GM21360 (cell line): ENCODE data around the gene GOLIM4.

Experiments used
- ATAC-seq: cut with Tn5 transposase; IDR thresholded peaks from one replicate; pipeline ENCODE4 v1.9.1; 2021; ENCODE audit warnings: mild to moderate bottlenecking, moderate library complexity; ENCODE audit not compliant: unreplicated experiment

Gene GOLIM4

DNA sequence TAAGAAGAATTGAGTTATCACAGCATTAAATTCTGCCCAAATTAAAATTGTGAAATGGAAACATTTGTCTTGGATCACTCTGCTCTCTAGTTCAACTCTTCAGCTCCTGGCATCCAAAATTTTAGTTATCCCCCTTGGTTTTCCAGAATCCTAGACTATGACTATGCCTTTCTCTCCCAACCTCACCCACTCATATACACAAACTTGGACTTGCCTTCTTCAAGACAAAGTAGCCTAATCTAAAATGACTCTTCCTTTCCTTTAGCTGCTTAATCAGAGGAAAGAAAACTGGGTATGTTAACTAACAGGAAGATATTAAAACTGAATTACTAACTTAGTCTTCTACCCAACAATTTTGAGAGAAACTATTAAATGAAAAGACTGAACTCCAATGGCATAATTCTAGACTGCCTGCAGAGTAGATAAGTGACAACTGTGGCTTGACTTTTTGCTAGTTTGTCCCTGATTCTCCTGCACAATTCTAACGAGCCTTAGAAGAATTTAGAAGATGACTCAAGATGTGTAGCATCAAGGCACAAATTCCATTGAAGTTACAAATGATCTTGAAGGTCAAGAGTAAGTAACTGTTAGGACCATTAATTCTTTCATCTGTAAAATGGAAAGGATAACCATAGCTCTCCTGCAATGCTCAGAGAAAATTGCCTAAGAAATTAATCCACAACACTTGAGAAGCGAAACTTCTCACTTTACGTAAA lies 5.2 kb upstream of the GOLIM4 start:
- no peak for ATAC-seq

DNA sequence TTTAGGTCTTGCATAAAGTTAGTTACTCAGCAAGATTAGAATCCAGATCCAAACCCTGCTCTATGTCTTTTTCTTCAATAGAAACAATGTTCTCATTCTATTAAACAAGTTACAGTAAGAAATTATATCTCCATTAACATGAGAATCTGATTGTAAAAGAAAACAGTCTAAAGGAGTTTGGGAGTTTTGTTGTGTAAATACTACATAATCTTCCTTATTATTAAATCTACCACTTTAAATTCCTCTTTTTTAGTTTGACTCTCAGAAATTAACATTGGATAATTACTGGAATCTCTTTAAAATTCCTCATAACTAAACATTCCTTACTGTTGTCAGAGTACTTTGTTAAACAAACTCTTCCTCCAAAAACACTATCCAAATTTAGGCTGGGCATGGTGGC lies 1.7 kb upstream of the GOLIM4 start:
- no peak for ATAC-seq

DNA sequence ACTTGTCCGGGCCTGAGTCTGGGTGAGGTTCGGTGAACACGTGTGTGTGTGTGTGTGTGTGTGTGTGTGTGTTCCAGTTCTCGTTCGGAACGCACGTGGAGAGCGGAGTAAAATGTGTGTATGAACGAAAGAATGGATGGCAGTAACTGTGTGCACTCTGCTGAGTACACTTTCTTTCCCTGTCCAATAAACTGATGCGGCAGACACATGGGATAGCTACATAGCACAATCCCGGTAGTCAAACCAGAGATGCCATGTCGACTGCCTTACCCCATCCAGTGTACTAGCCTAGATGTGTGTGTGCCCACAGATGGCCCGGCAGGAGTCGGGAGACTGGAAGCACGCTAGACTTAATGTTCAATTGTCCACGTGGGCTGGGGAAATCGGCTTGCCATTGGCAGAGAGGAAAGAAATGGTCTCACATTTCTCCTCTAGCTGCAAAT lies 507 bp upstream of the GOLIM4 start:
- peak; percentile 7 for ATAC-seq

DNA sequence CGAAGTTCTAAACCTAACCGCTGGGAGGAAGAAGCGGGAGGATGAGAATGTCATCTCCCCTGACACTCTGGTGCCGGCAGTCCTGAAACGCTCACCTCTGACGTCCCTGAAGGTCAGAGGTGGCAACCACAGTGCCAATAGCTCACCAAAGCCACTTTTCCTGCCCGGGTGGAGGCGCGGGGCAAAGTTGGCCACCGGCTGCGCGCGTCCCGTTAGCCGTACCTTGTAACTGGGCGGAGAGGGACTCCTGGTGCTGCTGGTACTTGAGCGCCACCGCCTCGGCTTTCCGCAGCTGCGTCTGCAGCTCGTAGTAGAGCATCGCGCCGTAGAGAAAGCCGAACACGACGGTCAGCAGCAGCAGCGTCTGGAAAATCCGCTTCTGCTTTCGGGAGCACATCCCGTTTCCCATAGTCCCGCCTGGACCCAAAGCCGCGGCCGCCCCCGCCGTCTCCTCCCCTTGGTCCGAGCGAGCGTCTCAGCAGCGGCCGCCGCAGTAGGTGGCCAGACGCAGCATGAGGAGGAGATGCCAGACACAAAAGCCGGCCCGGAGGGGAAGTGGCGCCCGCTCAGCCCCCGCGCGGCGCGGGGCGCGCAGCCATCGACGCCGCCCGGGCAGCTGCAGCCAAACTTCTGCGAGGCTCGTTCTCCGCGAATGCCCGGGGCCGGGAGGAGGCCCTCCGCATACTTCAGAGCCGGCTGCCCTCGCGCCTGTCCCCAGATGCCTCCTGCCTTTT lies 680 bp downstream of the GOLIM4 start:
- peak; percentile 42 for ATAC-seq

DNA sequence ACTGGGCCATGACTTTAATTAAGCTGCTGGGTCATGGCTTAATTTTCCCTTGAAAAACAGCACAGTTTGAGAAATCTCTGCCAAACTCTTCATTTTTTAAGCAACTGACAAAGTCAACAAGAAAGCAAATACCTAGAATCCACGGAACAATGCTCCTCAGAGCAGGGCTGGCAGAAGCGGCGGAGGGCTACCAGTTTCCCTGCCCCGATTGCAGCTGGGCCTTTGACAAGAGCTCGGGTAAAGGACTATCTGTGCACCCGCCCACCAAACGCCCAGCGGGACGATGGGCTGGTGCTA lies 1.2 kb downstream of the GOLIM4 start:
- ATAC-seq: no peak

DNA sequence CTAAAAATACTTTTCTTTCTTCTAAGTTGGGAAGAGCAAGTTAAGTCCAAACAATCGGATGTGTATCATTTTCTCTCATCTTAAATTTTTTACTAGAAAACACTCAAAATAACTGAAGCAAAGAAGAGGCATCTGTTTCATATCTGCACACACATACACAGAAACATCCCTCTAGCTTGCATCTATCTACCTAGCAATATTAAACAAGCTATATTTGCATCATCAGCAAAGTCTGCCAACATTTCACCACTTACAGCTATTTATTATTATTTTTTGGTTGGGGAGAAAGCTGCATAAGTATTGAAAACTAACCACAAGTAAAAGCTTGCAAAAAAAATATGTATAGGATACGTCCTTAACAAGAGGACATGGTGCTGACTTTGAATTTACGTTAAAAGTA lies 1.9 kb downstream of the GOLIM4 start:
- ATAC-seq: no peak

DNA sequence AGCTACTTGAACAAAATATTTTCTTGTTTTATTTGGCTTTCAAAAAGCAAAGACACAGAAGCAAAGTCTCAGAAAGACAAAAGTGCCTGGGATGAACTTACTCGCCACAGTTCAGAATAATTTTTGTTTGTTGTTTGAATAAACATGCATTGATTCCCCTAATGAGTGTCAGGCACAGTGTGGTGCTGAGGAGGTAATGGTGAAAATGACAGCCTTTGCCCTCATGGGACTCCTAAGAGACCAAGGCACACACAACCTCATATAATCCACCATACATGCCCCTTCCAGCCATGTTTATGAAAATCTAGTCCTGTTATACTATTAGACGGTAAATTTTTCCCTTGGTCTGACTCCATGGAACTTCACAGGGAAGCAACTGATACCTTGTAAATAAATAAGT lies 2.5 kb downstream of the GOLIM4 start:
- no peak for ATAC-seq

DNA sequence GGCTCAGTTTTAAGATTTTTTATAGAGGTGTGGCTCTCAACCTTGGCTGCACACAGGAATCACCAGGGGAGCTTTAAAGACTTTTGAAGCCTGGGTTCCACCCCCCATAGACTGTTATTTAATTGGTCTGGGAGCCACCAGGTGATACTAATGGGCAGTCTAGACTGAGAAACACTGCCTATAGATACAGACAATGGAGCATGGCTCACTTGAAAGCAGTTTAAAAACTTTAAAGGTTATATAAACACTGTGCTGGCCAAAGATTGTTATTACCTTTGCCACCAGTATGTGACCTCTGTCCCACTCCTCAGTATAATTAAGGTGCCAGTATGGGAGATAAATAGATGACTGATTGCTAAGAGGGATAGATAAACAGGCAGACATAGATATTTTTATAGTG lies 3.8 kb downstream of the GOLIM4 start:
- ATAC-seq: no peak

DNA sequence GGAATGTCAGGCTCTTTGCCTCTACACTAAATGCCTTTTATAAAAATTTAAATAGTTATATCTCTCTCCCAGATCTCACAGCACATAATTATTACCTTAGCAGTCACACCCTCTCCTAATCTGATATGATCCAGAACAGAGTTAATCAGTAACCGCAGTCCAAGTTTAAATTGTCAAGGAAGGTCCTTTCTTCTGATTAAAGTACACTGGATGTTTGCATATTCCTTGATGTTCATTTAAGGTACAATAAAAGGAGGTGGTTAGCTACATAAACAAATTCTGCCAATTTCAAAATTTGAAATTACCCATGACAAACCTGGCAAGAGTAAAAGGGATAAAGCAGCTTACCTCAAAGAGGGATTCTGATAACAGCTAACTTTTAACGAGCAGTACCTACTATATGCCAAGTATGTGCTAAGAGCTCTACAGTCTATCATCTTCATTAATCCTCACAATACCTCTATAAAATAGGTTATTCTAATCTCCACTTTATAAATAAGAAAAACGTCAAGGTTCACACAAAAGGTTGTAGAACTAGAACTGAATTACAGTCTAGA lies 4.3 kb downstream of the GOLIM4 start:
- no peak for ATAC-seq

DNA sequence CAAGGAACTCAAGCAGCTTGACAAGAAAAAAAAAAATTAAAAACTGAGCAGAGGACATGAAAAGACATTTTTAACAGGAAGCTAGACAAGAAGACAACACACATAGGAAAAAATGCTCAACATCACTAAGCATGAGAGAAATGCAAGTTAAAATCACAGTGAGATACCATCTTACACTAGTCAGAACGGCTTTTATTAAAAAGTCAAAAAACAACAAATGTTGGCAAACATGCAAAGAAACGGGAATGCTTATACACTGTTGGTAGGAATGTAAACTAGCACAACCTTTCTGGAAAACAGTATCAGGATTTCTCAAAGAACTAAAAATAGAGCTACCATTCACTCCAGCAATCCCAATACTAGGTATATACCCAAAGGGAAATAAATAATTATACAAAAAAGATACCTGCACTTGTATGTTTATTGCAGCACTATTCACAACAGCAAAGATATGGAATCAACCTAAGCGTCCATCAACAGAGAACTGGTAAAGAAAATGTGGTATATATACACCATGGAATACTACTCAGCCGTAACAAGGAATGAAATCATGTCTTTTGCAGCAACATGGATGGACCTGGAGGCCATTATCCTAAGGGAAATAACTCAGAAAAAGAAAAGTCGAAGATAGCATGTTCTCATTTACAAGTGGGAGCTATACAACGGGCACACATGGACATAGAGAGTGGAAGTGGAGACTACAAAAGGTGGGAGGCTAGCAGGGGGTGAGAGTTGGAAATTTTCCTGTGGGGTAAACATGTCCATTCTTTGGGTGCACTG lies 5.2 kb downstream of the GOLIM4 start:
- ATAC-seq: no peak

DNA sequence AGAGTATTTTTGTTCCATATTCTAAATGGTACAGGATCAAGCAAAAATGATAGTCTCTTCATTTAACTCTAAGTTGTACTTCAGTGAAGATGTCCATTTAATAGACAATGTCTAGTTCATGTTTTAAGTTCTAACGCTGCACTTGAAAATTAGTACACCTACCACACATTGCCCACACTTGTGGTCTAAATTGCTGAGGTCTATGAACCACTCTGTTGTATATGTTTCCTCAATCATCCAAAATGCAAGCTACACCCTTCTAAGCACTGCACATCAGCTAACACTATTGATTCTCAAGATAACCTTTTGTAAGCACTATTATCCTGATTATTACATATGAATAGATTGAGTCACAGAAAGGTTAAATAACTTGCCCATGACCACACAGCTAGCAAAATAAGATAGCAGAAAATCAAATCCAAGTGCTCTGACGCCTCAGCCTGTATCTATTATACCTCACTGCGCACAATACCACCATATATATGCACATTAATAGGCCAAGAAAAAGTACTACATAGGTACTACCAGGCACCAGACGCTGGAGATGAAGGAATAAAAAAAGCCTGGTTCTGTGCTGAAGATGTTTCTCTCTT lies 6.4 kb downstream of the GOLIM4 start:
- no peak for ATAC-seq

DNA sequence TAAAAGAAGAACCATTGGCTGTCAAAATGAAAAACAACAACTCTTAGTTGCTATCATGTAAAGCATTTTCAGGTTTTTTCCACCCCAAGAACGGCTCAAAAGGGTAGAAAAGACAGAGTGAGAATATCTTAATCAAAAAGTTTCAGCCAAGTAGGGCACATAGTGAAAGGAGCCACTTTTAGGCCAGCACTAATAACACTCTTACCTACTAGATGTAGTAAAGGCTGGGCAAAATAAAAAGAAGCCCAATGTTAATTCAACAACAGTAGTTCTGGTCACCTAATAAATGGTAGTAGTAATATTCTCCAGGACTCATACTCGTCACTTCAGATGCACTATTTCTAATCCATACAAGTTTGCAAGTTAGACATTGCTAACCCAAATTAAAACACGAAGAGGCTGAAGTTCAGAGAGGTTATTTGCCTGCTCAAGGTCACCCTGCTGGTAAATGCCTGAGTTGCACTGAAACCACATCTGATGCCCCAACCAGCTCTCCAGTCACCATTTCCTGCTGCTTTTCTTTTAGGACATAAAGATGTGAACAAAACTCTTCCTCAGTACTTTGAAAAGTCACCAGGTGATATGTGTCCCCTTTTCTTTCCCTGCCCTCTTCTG lies 7.5 kb downstream of the GOLIM4 start:
- peak; percentile 63 for ATAC-seq

DNA sequence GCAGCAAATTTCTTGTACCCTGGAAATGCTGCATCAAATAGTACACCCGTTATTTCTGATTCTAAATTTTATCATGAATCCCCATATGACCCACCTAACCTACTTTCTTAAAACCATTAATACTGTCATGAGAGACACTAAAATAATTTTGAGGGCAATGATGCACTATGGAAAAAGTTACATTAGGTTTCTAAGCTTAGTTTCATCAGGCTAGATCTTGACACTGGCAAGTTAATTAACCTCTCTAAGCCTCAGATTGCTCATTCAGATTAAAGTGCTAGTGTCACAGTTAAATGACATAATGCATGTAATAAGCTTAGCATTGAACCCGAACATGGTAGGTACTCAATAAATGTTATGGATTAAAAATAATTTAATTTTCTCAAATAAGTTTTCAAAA lies 8.2 kb downstream of the GOLIM4 start:
- no peak for ATAC-seq

DNA sequence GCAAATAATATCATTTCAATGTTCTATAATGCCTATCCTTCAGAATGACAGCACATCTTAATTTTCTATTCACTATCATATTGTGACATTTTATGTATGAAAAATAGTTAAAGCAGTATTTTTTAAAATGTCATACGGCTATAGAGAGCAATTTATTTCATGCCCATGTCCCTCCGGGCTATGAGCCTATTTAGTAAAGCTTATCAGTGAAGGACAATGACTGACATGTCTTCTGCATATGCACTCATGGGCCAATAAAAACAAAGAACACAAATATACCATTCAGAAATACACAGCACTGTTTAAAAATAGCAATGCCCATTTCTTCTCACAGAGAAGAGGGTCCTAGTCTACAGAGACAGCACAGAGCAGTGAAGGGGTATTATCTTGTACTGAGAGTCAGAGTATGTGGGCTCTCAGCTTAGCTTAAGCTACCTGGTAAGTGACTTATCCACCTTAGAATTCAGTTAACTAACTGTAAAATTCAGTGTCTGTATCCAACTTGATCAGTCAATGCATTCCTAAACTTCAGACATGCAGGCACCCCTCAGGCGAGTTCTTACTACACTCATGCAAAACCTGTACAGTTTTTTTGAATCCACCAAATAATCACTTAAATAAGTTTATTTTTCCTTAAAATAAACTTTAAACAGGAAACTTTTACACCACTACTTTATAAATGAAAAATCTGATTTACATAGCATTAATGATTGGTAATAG lies 9.0 kb downstream of the GOLIM4 start:
- ATAC-seq: no peak

DNA sequence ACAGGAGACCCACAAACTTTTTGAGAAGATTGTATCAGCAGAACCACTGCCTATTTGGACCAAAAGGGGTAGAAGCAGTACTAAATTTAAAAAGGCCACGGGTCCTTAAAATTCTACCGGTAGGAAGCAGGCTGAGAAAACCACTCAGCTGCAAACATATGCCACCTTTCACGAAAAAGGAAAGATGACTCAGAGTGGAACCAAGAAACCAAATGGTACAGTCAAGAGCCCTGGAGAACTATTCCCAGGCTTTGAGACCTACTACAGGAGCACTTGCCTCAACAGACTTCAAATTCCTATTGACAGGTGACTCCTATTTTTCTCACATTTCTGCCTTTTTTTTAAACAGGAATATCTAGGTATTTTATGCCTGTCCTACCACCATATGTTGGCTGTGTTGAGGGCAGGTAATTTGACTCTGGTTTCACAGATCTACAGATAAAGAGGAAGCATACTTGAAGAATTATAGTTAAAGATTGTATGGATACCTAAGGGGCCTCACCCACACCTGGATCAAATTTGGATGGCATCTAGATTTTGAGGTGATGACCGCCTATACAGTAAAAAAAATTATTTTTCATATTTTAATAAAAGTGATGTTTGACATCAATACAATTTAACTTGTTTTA lies 10.1 kb downstream of the GOLIM4 start:
- peak; percentile 52 for ATAC-seq

DNA sequence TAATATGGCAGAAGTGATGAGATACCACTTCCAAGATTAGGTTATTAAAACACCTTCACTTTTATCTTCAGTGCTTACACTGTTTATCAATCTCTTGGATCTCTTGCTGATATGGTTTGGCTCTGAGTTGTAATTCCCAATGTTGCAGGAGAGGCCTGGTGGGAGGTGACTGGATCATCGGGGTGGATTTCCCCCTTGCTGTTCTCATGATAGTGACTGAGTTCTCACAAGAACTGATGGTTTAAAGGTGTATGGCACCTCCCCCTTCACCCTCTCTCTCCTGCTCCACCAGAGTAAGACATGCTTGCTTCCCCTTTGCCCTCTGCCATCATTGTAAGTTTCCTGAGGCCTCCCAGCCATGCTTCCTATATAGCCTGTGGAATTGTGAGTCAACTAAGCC lies 11.8 kb downstream of the GOLIM4 start:
- no peak for ATAC-seq

DNA sequence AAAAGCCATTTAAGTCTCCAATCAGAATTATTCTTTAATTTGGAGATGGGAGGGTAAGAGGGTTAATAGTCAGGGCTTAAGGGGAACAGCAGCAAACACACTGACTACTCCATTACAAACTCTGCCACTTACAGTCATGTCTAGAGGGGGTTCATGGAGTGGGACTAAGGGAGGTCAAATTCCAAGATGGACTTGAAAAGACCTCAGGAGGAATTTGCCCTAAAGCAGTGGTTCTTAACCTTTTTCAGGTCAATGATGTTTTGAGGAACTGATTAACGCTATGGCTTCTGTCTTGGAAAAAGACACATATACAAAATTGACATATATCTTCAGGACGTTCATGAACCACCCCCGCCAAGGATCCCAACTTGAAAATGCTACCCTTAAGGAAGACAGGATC lies 13.9 kb downstream of the GOLIM4 start:
- no peak for ATAC-seq

DNA sequence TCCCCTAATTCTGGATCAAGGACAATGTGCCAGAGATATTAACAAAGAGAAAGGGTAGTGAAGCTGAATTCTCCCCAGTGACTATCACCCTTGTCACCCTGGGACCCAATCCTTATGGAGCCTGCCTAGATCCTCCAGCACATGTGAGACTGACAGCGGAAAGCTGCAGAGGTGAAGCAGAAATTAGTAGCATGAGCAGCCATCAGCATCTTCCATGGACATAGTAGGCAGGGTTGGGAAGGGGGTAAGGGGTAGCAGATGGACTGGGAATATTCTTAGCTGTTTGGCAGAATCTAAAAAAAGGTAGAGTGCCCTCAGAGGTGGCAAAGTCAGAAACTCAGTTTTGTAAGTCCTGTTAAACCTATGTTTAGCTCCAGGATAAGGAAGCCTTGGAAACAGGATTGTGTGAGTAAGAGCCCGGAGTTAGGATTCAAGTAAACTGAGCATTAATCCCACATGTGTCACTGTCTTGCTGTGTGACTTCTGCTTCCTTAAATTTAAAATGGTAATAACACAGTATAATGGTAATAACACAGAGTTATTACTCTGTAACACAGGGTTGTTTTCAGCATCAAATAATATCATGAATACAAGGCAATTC lies 14.5 kb downstream of the GOLIM4 start:
- ATAC-seq: no peak

DNA sequence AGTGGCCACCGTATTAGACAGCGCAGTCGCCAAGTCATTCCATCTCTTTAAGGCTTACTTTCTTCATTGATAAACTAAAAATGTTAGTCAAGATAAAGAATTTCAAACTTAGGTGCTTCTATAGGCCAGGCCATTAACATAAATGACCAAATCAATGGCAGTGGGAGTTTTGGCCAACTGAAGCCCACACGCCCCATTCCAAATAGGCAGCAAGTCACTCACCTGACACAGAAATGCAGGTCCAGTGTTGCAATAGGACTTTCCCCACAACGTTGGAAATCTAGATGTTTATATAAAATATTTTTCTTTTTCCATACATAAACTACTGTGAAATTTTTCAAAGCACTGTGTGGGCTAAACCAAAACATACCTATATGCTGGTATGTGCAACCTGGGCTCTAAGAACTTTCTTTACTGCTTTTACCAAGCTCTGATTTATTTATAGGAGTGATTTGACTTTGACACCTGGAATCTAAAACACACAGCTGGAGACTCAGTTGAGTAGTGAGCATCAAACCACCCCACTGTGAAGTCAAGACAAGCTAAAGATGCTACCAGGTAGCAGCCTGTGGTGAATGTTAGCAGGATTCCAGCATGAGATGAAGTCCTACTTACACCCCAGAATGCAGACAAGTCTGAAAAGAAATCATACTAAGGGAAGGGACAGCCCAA lies 15.1 kb downstream of the GOLIM4 start:
- ATAC-seq: no peak
